Astrocyte (in vitro differentiated cells and primary cell): ENCODE results near the gene NLRP9. TPM values are rescaled to one million over a fixed set of nuclear protein-coding genes. Genes with fewer than 3 reads are reported as not detected.

ENCODE experiments used
- DNase-seq: peaks from one replicate; pipeline ENCODE4 v3.0.0-alpha.2; 2010; ENCODE audit warnings: low read depth
- FAIRE-seq: peaks from 2 replicates; lab custom pipeline; 2011; peaks lifted over from hg19 to GRCh38; lab: Jason Lieb, UNC
- H2AFZ ChIP-seq: 2 replicates; pipeline ENCODE4 v1.6.0; 2012; ENCODE audit warnings: low read depth, low read length, inconsistent platforms
- H3K27ac ChIP-seq: 2 replicates; pipeline ENCODE4 v1.5.1; 2011; ENCODE audit warnings: low read depth, low read length, inconsistent platforms
- H3K27me3 ChIP-seq: 2 replicates; pipeline ENCODE4 v1.6.0; 2011; ENCODE audit warnings: low read length, inconsistent platforms; ENCODE audit not compliant: insufficient read depth
- H3K36me3 ChIP-seq: 2 replicates; pipeline ENCODE4 v1.5.1; 2011; ENCODE audit warnings: low read length, inconsistent platforms; ENCODE audit not compliant: insufficient read depth
- H3K4me1 ChIP-seq: 2 replicates; pipeline ENCODE4 v1.5.1; 2011; ENCODE audit warnings: low read length, inconsistent platforms; ENCODE audit not compliant: insufficient read depth
- H3K4me2 ChIP-seq: 2 replicates; pipeline ENCODE4 v1.6.0; 2012; ENCODE audit warnings: low read length, inconsistent platforms
- H3K4me3 ChIP-seq: 2 replicates; pipeline ENCODE4 v1.5.1; 2011; ENCODE audit warnings: low read depth, mild to moderate bottlenecking, low read length, inconsistent platforms; ENCODE audit not compliant: insufficient read depth
- H3K79me2 ChIP-seq: 2 replicates; pipeline ENCODE4 v1.6.0; 2012; ENCODE audit warnings: mild to moderate bottlenecking, low read length, inconsistent platforms; ENCODE audit not compliant: insufficient read depth
- H3K9ac ChIP-seq: 2 replicates; pipeline ENCODE4 v1.6.0; 2012; ENCODE audit warnings: mild to moderate bottlenecking, low read length, inconsistent platforms
- H3K9me3 ChIP-seq: 2 replicates; pipeline ENCODE4 v1.5.1; 2012; ENCODE audit warnings: low read depth, mild to moderate bottlenecking, low read length, inconsistent platforms; ENCODE audit not compliant: insufficient read depth
- H4K20me1 ChIP-seq: 2 replicates; pipeline ENCODE4 v1.6.0; 2012; ENCODE audit warnings: low read length, inconsistent platforms; ENCODE audit not compliant: insufficient read depth
- H3K27ac Mint-ChIP-seq: one replicate; pipeline ENCODE4 v1.8.0; 2021; ENCODE audit warnings: mild to moderate bottlenecking, mixed read lengths; ENCODE audit not compliant: unreplicated experiment
- H3K27me3 Mint-ChIP-seq: one replicate; pipeline ENCODE4 v1.8.0; 2021; ENCODE audit warnings: low read depth, mixed read lengths; ENCODE audit not compliant: unreplicated experiment
- H3K36me3 Mint-ChIP-seq: one replicate; pipeline ENCODE4 v1.8.0; 2021; ENCODE audit warnings: low read depth, mixed read lengths; ENCODE audit not compliant: unreplicated experiment
- H3K4me1 Mint-ChIP-seq: one replicate; pipeline ENCODE4 v1.8.0; 2021; ENCODE audit warnings: low read depth, mixed read lengths; ENCODE audit not compliant: unreplicated experiment
- H3K4me3 Mint-ChIP-seq: one replicate; pipeline ENCODE4 v1.8.0; 2021; ENCODE audit warnings: mild to moderate bottlenecking, moderate library complexity, mixed read lengths; ENCODE audit not compliant: unreplicated experiment
- H3K9me3 Mint-ChIP-seq: one replicate; pipeline ENCODE4 v1.8.0; 2021; ENCODE audit warnings: mild to moderate bottlenecking, mixed read lengths; ENCODE audit not compliant: unreplicated experiment
- EZH2 ChIP-seq: IDR thresholded peaks from 2 replicates; pipeline ENCODE4 v1.6.1; 2012; ENCODE audit warnings: mild to moderate bottlenecking, low read length, inconsistent platforms; ENCODE audit not compliant: insufficient read depth
- total RNA-seq: library from RNA; stranded (reverse); gene quantifications from 2 replicates; pipeline ENCODE4 v1.2.1, GENCODE V29; 2021
- TF ChIP-seq, protein P1 (sequence below): IDR thresholded peaks from 2 replicates; pipeline ENCODE4 v1.5.1; 2011; ENCODE audit warnings: low read depth, mild to moderate bottlenecking, inconsistent platforms, low read length, moderate library complexity; ENCODE audit not compliant: insufficient read depth

The NLRP9 gene
- total RNA-seq, 1 donor from 2014 or later: not detected

DNA sequence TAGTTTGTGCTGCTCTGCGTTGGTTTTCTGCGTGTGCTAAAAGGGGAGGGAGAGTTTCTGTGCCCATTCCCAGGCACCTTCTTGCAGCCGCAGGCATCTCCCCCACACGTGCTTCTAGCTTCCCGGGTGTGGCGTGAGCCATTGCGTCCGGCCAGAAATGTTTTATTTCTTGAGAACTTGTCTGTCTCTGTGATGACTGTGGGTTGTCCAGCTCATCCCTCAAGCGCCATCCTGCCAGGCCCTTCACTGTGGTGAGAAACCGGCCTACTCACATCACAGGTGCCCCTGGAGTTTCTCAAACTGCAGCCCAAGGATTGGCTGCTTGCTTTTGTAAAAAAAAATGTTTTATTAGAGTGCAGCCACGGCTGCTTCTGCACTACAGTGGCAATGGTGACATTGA is 39.0 kb downstream of the NLRP9 start:
- DNase-seq (no peak), FAIRE-seq (no peak)
- Histone ChIP-seq H3K9ac (no peak overlapping the region), H3K27ac (no peak overlapping the region), H4K20me1 (no peaks in the 10 kb centered on the region), H3K4me1 (no peaks in the 10 kb centered on the region), H3K79me2 (no peaks in the 10 kb centered on the region), H3K4me2 (no peak overlapping the region), H3K4me3 (no peak overlapping the region), H3K9me3 (peaks cover 4% of the 10 kb centered on the region), H3K36me3 (peaks cover 5% of the 10 kb centered on the region), H2AFZ (no peak overlapping the region), H3K27me3 (no peaks in the 10 kb centered on the region)
- H3K9me3 Mint-ChIP-seq: peaks cover 5% of the 10 kb centered on the region
- no peak overlapping the region for H3K4me3 Mint-ChIP-seq
- H3K36me3 Mint-ChIP-seq: peaks cover 36% of the 10 kb centered on the region
- TF ChIP-seq, protein P1, sequence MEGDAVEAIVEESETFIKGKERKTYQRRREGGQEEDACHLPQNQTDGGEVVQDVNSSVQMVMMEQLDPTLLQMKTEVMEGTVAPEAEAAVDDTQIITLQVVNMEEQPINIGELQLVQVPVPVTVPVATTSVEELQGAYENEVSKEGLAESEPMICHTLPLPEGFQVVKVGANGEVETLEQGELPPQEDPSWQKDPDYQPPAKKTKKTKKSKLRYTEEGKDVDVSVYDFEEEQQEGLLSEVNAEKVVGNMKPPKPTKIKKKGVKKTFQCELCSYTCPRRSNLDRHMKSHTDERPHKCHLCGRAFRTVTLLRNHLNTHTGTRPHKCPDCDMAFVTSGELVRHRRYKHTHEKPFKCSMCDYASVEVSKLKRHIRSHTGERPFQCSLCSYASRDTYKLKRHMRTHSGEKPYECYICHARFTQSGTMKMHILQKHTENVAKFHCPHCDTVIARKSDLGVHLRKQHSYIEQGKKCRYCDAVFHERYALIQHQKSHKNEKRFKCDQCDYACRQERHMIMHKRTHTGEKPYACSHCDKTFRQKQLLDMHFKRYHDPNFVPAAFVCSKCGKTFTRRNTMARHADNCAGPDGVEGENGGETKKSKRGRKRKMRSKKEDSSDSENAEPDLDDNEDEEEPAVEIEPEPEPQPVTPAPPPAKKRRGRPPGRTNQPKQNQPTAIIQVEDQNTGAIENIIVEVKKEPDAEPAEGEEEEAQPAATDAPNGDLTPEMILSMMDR: no peak
- TF ChIP-seq EZH2: no peak
- no peak overlapping the region for H3K27ac Mint-ChIP-seq
- peaks cover 2% of the 10 kb centered on the region for H3K4me1 Mint-ChIP-seq
- no peaks in the 10 kb centered on the region for H3K27me3 Mint-ChIP-seq

GRCh38 chr19:55698256-55698655 is 39.9 kb downstream of the NLRP9 start:
- H2AFZ ChIP-seq: no peak overlapping the region
- Mint-ChIP-seq H3K36me3 (peaks cover 28% of the 10 kb centered on the region), H3K27me3 (no peaks in the 10 kb centered on the region), H3K4me3 (no peak overlapping the region), H3K9me3 (no peaks in the 10 kb centered on the region), H3K4me1 (peaks cover 2% of the 10 kb centered on the region), H3K27ac (no peak overlapping the region)
- no peaks in the 10 kb centered on the region for H4K20me1 ChIP-seq
- no peak overlapping the region for H3K9ac ChIP-seq
- H3K4me3 ChIP-seq: no peak overlapping the region
- no peak for TF ChIP-seq EZH2
- TF ChIP-seq, protein P1: no peak
- H3K4me1 ChIP-seq: no peaks in the 10 kb centered on the region
- no peak overlapping the region for H3K4me2 ChIP-seq
- peaks cover 5% of the 10 kb centered on the region for H3K36me3 ChIP-seq
- no peak for FAIRE-seq
- H3K27ac ChIP-seq: no peak overlapping the region
- no peaks in the 10 kb centered on the region for H3K79me2 ChIP-seq
- no peaks in the 10 kb centered on the region for H3K27me3 ChIP-seq
- no peak for DNase-seq
- H3K9me3 ChIP-seq: no peaks in the 10 kb centered on the region

DNA sequence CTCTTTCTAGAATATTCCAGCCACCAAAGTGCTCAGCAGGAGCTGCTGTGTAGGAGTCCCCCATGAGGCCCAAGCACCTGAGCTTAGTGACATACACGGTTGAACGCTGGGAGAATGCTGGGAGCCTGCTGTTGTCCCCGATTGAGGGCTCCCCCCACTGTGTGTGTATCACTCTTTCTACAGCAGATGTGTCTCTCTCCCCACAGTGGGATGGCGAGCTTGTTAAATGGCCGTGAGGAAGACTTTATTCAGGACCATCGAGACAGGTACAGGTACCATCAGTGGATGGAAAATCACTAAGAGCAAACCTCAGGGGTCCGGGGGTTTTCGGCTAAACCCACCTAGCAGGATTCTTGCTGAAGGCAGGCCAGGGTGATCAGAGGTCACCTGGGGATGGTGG is 40.5 kb downstream of the NLRP9 start:
- Histone ChIP-seq H3K4me3 (no peak overlapping the region), H3K4me2 (no peak overlapping the region), H2AFZ (no peak overlapping the region), H3K79me2 (no peaks in the 10 kb centered on the region), H3K9ac (no peak overlapping the region), H4K20me1 (no peaks in the 10 kb centered on the region), H3K4me1 (no peaks in the 10 kb centered on the region), H3K9me3 (no peaks in the 10 kb centered on the region), H3K27ac (no peak overlapping the region), H3K27me3 (no peaks in the 10 kb centered on the region), H3K36me3 (peaks cover 5% of the 10 kb centered on the region)
- Mint-ChIP-seq H3K27ac (no peak overlapping the region), H3K36me3 (peaks cover 29% of the 10 kb centered on the region), H3K4me1 (peaks cover 2% of the 10 kb centered on the region), H3K4me3 (no peak overlapping the region), H3K27me3 (no peaks in the 10 kb centered on the region), H3K9me3 (no peaks in the 10 kb centered on the region)
- TF ChIP-seq, protein P1: no peak
- no peak for TF ChIP-seq EZH2
- DNase-seq: no peak
- FAIRE-seq: no peak
